ENCODE data around the gene PURB. TPM values are rescaled to one million over a fixed set of nuclear protein-coding genes. Genes with fewer than 3 reads are reported as not detected.

Gene PURB
- total and polyA plus RNA-seq, 10 of the 15 experiments (the other 5 are each of a cell fraction or from before 2014, with no cell fraction given) = 0.77 to 18.6 (median 8.9) TPM

DNA sequence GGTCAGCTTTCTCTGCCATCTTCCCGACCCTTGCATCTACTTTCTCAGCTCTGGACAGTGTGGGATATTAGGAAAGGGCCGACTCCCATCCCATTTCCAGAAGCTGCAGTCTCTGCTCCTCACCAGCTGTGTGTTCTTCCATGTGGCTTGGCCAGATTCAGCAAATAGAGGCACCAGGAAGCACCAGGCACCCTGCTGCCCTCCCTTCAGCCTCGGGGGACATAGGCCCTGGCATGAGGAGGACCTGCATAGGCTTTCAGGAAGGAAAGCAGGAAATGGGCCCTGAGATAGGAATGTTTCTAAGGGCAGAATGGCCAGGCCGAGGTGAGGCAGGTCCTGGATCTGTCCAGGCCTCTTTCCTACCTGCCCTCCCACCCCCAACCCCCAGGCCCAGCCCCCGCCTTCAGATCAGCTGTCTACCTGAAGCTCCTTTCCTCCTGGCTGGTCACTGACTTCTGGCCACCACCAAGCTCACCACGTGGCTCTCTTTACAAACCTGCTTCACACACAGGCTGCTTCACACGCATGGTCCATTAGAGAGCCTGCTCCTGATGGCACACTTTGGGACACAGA lies 27.5 kb upstream of the PURB start:
- Histone ChIP-seq H3K27me3 (replicated peaks in 1 of 2; ENCODE audit: control insufficient read depth in 2 of 2, insufficient read depth in 2 of 2, low read length in 1 of 2) (no peaks in the 10 kb centered on the region), H3K9me3 (replicated peaks; ENCODE audit: control insufficient read depth, insufficient read depth, low read length) (no peaks in the 10 kb centered on the region), H3K79me2 (ENCODE audit: control insufficient read depth, insufficient read depth, low read length) (no peaks in the 10 kb centered on the region), H3K4me1 (ENCODE audit: control insufficient read depth, insufficient read depth, low read length) (no peaks in the 10 kb centered on the region), H3K9ac (ENCODE audit: control insufficient read depth, insufficient read depth, low read length) (no peak overlapping the region), H3K27ac (ENCODE audit: control insufficient read depth, insufficient read depth) (no peak overlapping the region), H3K4me3 (no peak overlapping the region), H2AFZ (ENCODE audit: control insufficient read depth, low read depth, low read length) (no peak overlapping the region), H3K4me2 (ENCODE audit: control insufficient read depth, insufficient read depth) (no peak overlapping the region), H3K36me3 (ENCODE audit: control insufficient read depth in 2 of 2, insufficient read depth in 2 of 2, low read length in 1 of 2) (no peaks in the 10 kb centered on the region), H4K20me1 (ENCODE audit: control insufficient read depth, insufficient read depth) (no peaks in the 10 kb centered on the region)
- no peak for FAIRE-seq
- SMC1A ChIA-PET (ENCODE audit: uncharacterized antibody, unreplicated experiment) = interaction anchor here (0.5 to 1.4 kb wide), 3 partner anchors 56 to 223 kb away, joined by 3 to 4 read pairs (median 3); no protein-coding TSS in a partner anchor
- no peak; the same call in 1 of the 3 replicates for ATAC-seq
- RAD21 ChIA-PET (ENCODE audit: unreplicated experiment) = interaction anchor here (0.7 to 1.1 kb wide), 3 partner anchors 9 to 109 kb away, joined by 3 read pairs; no protein-coding TSS in a partner anchor
- no TSS peak for BruUV-seq (replicated peaks)
- CTCF ChIA-PET = interaction anchor here (1.3 to 1.5 kb wide), 3 partner anchors 19 to 223 kb away, joined by 4 to 6 read pairs (median 5); no protein-coding TSS in a partner anchor
- in situ Hi-C loops (cut with MboI) (no loop called here), intact Hi-C loops (cut with micrococcal nuclease; ENCODE audit: unreplicated experiment) (no loop called here)
- no peak for DNase-seq (ENCODE audit: low read depth, low spot score)
- TF ChIP-seq KDM1A (IDR thresholded peaks at IDR 0.05; ENCODE audit: borderline replicate concordance) = no peak
- POLR2A ChIA-PET = no interaction called here
- 24% methylated on average over 7 of the region's 7 CpGs for WGBS (ENCODE audit: insufficient coverage, insufficient replicate concordance, low lambda C conversion rate, missing lambda C conversion rate)

DNA sequence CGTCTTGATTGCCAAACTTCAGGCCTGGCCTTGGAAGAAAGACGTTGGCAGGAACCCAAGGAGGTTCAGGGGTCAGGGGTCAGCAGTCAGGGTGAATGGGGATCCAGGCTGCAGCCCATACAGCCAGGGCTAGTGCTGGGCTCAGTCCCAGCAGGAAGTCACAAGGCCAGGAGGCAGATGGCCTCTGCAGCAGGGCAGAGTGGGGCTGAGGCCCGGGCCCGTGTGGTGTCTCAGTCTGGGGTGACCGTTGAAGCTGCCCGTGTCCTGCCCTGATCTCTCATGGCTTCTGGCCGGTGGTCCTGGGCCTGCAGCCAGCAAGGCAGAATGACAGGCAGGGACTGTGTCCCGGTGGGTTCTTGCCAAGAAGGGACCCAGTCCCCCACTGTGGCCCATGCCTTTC lies 26.6 kb upstream of the PURB start:
- H2AFZ ChIP-seq (ENCODE audit: control insufficient read depth, low read depth, low read length) = no peak overlapping the region
- H3K4me3 ChIP-seq = no peak overlapping the region
- RAD21 ChIA-PET (ENCODE audit: unreplicated experiment) = interaction anchor here (1.1 kb wide), 1 partner anchor 8 kb away, joined by 3 read pairs; no protein-coding TSS in a partner anchor
- no peaks in the 10 kb centered on the region for H3K9me3 ChIP-seq (replicated peaks; ENCODE audit: control insufficient read depth, insufficient read depth, low read length)
- no peaks in the 10 kb centered on the region for H4K20me1 ChIP-seq (ENCODE audit: control insufficient read depth, insufficient read depth)
- no peaks in the 10 kb centered on the region for H3K4me1 ChIP-seq (ENCODE audit: control insufficient read depth, insufficient read depth, low read length)
- WGBS (ENCODE audit: insufficient coverage, insufficient replicate concordance, low lambda C conversion rate, missing lambda C conversion rate) = 87% methylated on average over 8 of the region's 8 CpGs
- intact Hi-C loops (cut with micrococcal nuclease; ENCODE audit: unreplicated experiment) (no loop called here), in situ Hi-C loops (cut with MboI) (no loop called here)
- ATAC-seq (no peak), FAIRE-seq (no peak), DNase-seq (ENCODE audit: low read depth, low spot score) (no peak)
- no peaks in the 10 kb centered on the region for H3K27me3 ChIP-seq (replicated peaks in 1 of 2; ENCODE audit: control insufficient read depth in 2 of 2, insufficient read depth in 2 of 2, low read length in 1 of 2)
- H3K27ac ChIP-seq (ENCODE audit: control insufficient read depth, insufficient read depth) = no peak overlapping the region
- SMC1A ChIA-PET (ENCODE audit: uncharacterized antibody, unreplicated experiment) = no interaction called here
- no peak overlapping the region for H3K4me2 ChIP-seq (ENCODE audit: control insufficient read depth, insufficient read depth)
- no peaks in the 10 kb centered on the region for H3K36me3 ChIP-seq (ENCODE audit: control insufficient read depth in 2 of 2, insufficient read depth in 2 of 2, low read length in 1 of 2)
- H3K79me2 ChIP-seq (ENCODE audit: control insufficient read depth, insufficient read depth, low read length) = no peaks in the 10 kb centered on the region
- no TSS peak for BruUV-seq (replicated peaks)
- no peak overlapping the region for H3K9ac ChIP-seq (ENCODE audit: control insufficient read depth, insufficient read depth, low read length)
- POLR2A ChIA-PET = interaction anchor here (0.5 kb wide), 1 partner anchor 82 kb away, joined by 3 read pairs; no protein-coding TSS in a partner anchor
- CTCF ChIA-PET = no interaction called here
- TF ChIP-seq ATF7 (IDR thresholded peaks at IDR 0.05; ENCODE audit: low read depth) = no peak
- TF ChIP-seq SP1 (IDR thresholded peaks at IDR 0.05; ENCODE audit: low read depth, low read length) = no peak
- no peak for TF ChIP-seq MTA3 (IDR thresholded peaks at IDR 0.05; ENCODE audit: borderline replicate concordance, low read length)
- TF ChIP-seq IKZF2 (IDR thresholded peaks at IDR 0.05) = no peak
- TF ChIP-seq, protein P1, sequence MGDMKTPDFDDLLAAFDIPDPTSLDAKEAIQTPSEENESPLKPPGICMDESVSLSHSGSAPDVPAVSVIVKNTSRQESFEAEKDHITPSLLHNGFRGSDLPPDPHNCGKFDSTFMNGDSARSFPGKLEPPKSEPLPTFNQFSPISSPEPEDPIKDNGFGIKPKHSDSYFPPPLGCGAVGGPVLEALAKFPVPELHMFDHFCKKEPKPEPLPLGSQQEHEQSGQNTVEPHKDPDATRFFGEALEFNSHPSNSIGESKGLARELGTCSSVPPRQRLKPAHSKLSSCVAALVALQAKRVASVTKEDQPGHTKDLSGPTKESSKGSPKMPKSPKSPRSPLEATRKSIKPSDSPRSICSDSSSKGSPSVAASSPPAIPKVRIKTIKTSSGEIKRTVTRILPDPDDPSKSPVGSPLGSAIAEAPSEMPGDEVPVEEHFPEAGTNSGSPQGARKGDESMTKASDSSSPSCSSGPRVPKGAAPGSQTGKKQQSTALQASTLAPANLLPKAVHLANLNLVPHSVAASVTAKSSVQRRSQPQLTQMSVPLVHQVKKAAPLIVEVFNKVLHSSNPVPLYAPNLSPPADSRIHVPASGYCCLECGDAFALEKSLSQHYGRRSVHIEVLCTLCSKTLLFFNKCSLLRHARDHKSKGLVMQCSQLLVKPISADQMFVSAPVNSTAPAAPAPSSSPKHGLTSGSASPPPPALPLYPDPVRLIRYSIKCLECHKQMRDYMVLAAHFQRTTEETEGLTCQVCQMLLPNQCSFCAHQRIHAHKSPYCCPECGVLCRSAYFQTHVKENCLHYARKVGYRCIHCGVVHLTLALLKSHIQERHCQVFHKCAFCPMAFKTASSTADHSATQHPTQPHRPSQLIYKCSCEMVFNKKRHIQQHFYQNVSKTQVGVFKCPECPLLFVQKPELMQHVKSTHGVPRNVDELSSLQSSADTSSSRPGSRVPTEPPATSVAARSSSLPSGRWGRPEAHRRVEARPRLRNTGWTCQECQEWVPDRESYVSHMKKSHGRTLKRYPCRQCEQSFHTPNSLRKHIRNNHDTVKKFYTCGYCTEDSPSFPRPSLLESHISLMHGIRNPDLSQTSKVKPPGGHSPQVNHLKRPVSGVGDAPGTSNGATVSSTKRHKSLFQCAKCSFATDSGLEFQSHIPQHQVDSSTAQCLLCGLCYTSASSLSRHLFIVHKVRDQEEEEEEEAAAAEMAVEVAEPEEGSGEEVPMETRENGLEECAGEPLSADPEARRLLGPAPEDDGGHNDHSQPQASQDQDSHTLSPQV (IDR thresholded peaks at IDR 0.05) = no peak
- TF ChIP-seq, protein P2, sequence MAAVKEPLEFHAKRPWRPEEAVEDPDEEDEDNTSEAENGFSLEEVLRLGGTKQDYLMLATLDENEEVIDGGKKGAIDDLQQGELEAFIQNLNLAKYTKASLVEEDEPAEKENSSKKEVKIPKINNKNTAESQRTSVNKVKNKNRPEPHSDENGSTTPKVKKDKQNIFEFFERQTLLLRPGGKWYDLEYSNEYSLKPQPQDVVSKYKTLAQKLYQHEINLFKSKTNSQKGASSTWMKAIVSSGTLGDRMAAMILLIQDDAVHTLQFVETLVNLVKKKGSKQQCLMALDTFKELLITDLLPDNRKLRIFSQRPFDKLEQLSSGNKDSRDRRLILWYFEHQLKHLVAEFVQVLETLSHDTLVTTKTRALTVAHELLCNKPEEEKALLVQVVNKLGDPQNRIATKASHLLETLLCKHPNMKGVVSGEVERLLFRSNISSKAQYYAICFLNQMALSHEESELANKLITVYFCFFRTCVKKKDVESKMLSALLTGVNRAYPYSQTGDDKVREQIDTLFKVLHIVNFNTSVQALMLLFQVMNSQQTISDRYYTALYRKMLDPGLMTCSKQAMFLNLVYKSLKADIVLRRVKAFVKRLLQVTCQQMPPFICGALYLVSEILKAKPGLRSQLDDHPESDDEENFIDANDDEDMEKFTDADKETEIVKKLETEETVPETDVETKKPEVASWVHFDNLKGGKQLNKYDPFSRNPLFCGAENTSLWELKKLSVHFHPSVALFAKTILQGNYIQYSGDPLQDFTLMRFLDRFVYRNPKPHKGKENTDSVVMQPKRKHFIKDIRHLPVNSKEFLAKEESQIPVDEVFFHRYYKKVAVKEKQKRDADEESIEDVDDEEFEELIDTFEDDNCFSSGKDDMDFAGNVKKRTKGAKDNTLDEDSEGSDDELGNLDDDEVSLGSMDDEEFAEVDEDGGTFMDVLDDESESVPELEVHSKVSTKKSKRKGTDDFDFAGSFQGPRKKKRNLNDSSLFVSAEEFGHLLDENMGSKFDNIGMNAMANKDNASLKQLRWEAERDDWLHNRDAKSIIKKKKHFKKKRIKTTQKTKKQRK (IDR thresholded peaks at IDR 0.05; ENCODE audit: low read depth, low read length) = no peak
- no peak for TF ChIP-seq POLR2AphosphoS5 (IDR thresholded peaks at IDR 0.05; ENCODE audit: low read length)
- TF ChIP-seq DPF2 (IDR thresholded peaks at IDR 0.05) = no peak
- TF ChIP-seq FOXK2 (IDR thresholded peaks at IDR 0.05) = no peak
